H1 (cell line): ENCODE results near the gene TAF10. TPM values are rescaled to one million over a fixed set of nuclear protein-coding genes. Genes with fewer than 3 reads are reported as not detected.

Experiments
- RAD21 ChIP-seq, 2 experiments: IDR thresholded peaks in 1 of 2; conservative IDR thresholded peaks in 1 of 2; 2 replicates each; pipeline ENCODE4 v1.6.1; 2011; ENCODE audit warnings: low read depth in 2 of 2, low read length in 2 of 2, improper control_type of control experiment in 1 of 2, inconsistent platforms in 1 of 2, mild to moderate bottlenecking in 1 of 2, moderate library complexity in 1 of 2
- polyA plus RNA-seq, 7 experiments: library from polyadenylated mRNA; depleted of rRNA in 3 of 7; stranded (reverse) in 5 of 7; unstranded in 2 of 7; fragments of >200 nt in 5 of 7; fragments of 200-250 nt in 2 of 7; gene quantifications; 1 replicate in 5 of 7; 2 replicates in 1 of 7; 4 replicates in 1 of 7; pipeline versions ENCODE4 v1.2.1 to v1.2.3, GENCODE V29; 2011 to 2013; ENCODE audit warnings: missing spikeins in 2 of 7, mixed read lengths in 2 of 7
- total RNA-seq: library from RNA; stranded (reverse); fragmentation: NEBNext Ultra II Directional; extraction: Animal tissue kit (Norgen Biotek cat#: 25700); gene quantifications from 2 replicates; pipeline ENCODE4 v1.2.1, GENCODE V29; 2021

Gene TAF10
- total and polyA plus RNA-seq, 2 of the 8 experiments (the other 6 are each of a cell fraction or from before 2014, with no cell fraction given) = 128 to 213 TPM

DNA sequence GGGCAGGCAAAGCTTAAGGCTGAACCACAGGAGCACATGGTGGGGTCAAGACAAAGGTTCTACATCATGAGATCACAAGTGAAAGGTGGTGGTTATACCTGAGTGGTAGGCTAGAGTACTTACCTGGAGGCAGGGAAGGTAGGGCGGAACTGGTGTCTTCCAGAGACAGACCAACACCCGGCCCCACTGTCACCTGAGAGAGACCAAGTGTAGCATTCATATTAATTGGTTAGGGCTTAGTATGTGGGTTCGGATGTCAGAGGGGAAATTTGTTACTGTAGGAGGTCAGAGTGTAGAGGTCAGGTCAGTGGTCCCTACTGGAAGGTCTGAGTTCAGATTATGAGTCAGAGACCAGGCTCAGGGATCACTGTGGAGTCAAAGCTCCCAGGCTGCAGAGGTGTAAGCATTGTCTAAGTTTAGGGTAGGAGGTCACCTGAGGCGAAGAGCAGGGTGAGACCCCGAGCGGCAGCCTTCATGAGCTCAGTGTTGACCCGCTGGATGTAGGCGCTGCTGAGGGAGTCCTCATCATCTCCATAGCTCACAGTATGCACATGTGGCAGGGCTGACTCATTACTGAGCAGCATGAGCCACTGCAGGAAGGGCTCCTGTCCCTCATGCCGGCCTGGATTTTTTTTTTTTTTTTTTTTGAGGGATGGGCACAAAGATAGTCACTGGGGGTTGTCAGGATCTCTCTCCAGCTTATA is 4.0 kb upstream of the TAF10 start (continued):
- TF ChIP-seq RAD21 (IDR thresholded peaks at IDR 0.05 in 1 of 2, conservative IDR thresholded peaks at IDR 0.05 in 1 of 2; ENCODE audit: low read depth in 2 of 2, low read length in 2 of 2) = no peak
